ENCODE results near the gene EEF2. TPM values are rescaled to one million over a fixed set of nuclear protein-coding genes. Genes with fewer than 3 reads are reported as not detected.

Gene EEF2
- total RNA-seq, 2 experiments from 2014 or later = 1,633 to 3,507 TPM

DNA sequence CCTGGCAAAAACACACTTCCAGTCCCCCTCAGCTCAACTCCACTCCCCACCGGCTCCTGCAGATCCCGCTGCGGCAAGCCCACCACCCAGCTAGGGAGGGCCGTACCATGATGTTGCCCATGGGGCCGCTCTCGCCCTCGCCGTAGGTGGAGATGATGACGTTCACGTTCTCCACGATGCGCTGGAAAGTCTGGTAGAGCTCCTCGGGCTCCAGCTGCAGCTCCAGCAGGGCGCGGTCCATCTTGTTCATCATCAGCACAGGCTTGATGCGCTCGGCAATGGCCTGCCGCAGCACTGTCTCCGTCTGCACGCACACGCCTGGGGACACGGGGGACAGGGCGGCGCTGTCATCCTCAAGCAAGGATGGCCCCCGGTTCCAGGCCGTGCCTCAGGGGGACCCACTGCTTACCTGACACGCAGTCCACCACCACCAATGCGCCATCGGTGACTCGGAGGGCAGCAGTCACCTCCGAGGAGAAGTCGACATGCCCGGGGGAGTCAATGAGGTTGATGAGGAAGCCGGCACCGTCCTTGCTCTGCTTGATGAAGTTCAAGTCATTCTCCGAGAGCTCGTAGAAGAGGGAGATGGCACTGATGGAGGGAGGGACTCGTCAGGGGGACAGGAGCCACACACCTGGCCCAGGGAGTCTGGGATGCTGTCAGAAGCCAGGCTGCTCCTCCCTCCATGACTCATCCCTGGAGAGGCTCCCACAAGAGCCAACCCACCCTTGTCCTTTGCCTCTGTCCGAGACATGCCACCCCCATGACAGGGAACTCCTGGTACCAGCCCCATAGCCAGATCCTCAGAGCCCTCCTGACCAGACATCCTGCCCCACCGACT lies 2.3 kb downstream of the EEF2 start:
- peak overlapping the region; percentile 93 for H3K4me3 ChIP-seq (ENCODE audit: low read depth, low read length, poor library complexity, severe bottlenecking)
- peaks cover 28% of the 10 kb centered on the region for H3K4me1 ChIP-seq (ENCODE audit: insufficient read depth, low read length, poor library complexity, severe bottlenecking)
- no peak for DNase-seq (ENCODE audit: low spot score)
- no peak overlapping the region for H2AFZ ChIP-seq (ENCODE audit: low read length)
- H3K9me3 ChIP-seq (ENCODE audit: low read length) = no peaks in the 10 kb centered on the region
- H3K27ac ChIP-seq (ENCODE audit: low read depth, low read length, poor library complexity, severe bottlenecking) = peak overlapping the region; percentile 87
- H3K36me3 ChIP-seq (ENCODE audit: insufficient read depth, low read length) = peaks cover 72% of the 10 kb centered on the region
- CTCF ChIA-PET (ENCODE audit: unreplicated experiment) = no interaction called here
- intact Hi-C loops (cut with micrococcal nuclease; ENCODE audit: unreplicated experiment) = no loop called here
- TF ChIP-seq EZH2phosphoT487 (IDR thresholded peaks at IDR 0.05; ENCODE audit: borderline replicate concordance, low read depth, low read length) = no peak
- TF ChIP-seq, protein P1, sequence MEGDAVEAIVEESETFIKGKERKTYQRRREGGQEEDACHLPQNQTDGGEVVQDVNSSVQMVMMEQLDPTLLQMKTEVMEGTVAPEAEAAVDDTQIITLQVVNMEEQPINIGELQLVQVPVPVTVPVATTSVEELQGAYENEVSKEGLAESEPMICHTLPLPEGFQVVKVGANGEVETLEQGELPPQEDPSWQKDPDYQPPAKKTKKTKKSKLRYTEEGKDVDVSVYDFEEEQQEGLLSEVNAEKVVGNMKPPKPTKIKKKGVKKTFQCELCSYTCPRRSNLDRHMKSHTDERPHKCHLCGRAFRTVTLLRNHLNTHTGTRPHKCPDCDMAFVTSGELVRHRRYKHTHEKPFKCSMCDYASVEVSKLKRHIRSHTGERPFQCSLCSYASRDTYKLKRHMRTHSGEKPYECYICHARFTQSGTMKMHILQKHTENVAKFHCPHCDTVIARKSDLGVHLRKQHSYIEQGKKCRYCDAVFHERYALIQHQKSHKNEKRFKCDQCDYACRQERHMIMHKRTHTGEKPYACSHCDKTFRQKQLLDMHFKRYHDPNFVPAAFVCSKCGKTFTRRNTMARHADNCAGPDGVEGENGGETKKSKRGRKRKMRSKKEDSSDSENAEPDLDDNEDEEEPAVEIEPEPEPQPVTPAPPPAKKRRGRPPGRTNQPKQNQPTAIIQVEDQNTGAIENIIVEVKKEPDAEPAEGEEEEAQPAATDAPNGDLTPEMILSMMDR (conservative IDR thresholded peaks at IDR 0.05; ENCODE audit: low read length) = no peak
- peak overlapping the region; percentile 80 for H3K4me2 ChIP-seq (ENCODE audit: low read length)
- H3K79me2 ChIP-seq (ENCODE audit: insufficient read depth, low read depth, low read length) = peaks cover 68% of the 10 kb centered on the region
- H3K9me2 ChIP-seq (ENCODE audit: insufficient read depth, low read length) = no peaks in the 10 kb centered on the region
- POLR2A ChIA-PET = interaction anchor here (1.4 kb wide), 1 partner anchor 14 kb away, joined by 7 read pairs; no protein-coding TSS in a partner anchor
- BruUV-seq (replicated peaks) = TSS peak; percentile 20
- peaks cover 54% of the 10 kb centered on the region for H4K20me1 ChIP-seq (ENCODE audit: insufficient read depth, low read length)

DNA sequence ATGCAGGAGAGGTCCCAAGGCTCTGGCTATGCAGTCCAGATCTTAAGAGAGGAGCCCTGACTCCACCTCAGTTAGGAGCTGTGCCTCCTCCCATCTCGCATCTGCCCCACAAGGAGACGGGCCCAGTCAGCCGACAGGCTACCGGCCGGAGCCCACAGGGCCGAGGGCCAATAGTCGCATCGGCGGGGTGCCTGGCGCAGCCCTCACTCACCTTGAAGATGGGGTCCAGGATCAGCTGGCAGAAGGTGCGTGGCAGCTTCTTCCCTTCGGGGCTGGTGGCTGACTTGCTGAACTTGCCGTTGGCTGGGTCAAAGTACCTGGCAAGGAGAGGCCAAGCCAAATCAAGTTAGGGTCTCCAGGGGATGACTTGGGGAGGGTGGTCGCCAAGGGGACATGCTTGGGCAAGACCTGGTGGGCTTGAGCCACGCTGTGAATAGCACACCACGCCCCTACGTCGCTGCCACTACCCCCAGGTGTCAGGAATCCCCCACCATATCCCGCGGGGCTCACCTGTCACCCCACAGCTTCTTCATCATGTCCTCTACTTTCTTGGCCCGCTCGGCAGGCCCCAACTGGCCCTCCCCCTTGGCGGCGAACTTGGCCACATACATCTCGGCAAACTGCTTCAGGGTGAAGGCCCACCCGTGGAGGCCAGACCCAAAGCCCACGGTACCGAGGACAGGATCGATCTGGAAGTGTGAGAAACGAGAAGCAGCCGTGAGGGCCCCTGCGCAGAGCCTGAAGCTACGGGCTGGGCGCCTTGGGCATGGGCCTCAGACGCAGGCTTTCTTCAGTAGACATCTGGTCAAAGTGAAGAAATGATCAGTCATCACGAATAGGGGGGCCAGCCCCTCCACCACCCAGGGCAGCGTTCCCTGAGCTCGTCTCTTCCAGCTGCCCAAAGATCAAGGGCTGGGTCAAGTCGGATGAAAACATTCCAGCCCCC lies 3.3 kb downstream of the EEF2 start:
- intact Hi-C loops (cut with micrococcal nuclease; ENCODE audit: unreplicated experiment) = no loop called here
- peaks cover 56% of the 10 kb centered on the region for H4K20me1 ChIP-seq (ENCODE audit: insufficient read depth, low read length)
- peaks cover 68% of the 10 kb centered on the region for H3K79me2 ChIP-seq (ENCODE audit: insufficient read depth, low read depth, low read length)
- peaks cover 21% of the 10 kb centered on the region for H3K4me1 ChIP-seq (ENCODE audit: insufficient read depth, low read length, poor library complexity, severe bottlenecking)
- ChIA-PET CTCF (ENCODE audit: unreplicated experiment) (interaction anchor here (0.6 kb wide), 1 partner anchor 13 kb away, joined by 4 read pairs; no protein-coding TSS in a partner anchor), POLR2A (interaction anchor here (0.5 kb wide), 1 partner anchor 851 kb away, joined by 4 read pairs; no protein-coding TSS in a partner anchor)
- DNase-seq (ENCODE audit: low spot score) = no peak
- BruUV-seq (replicated peaks) = no TSS peak
- peaks cover 81% of the 10 kb centered on the region for H3K36me3 ChIP-seq (ENCODE audit: insufficient read depth, low read length)
- H3K4me2 ChIP-seq (ENCODE audit: low read length) = no peak overlapping the region
- TF ChIP-seq EZH2phosphoT487 (IDR thresholded peaks at IDR 0.05; ENCODE audit: borderline replicate concordance, low read depth, low read length) = no peak
- TF ChIP-seq, protein P1 (conservative IDR thresholded peaks at IDR 0.05; ENCODE audit: low read length) = no peak
- H2AFZ ChIP-seq (ENCODE audit: low read length) = no peak overlapping the region
- H3K27ac ChIP-seq (ENCODE audit: low read depth, low read length, poor library complexity, severe bottlenecking) = no peak overlapping the region
- no peaks in the 10 kb centered on the region for H3K9me3 ChIP-seq (ENCODE audit: low read length)
- H3K4me3 ChIP-seq (ENCODE audit: low read depth, low read length, poor library complexity, severe bottlenecking) = no peak overlapping the region
- no peaks in the 10 kb centered on the region for H3K9me2 ChIP-seq (ENCODE audit: insufficient read depth, low read length)
